ENCODE measurements around the gene CTDP1.

Gene CTDP1

DNA sequence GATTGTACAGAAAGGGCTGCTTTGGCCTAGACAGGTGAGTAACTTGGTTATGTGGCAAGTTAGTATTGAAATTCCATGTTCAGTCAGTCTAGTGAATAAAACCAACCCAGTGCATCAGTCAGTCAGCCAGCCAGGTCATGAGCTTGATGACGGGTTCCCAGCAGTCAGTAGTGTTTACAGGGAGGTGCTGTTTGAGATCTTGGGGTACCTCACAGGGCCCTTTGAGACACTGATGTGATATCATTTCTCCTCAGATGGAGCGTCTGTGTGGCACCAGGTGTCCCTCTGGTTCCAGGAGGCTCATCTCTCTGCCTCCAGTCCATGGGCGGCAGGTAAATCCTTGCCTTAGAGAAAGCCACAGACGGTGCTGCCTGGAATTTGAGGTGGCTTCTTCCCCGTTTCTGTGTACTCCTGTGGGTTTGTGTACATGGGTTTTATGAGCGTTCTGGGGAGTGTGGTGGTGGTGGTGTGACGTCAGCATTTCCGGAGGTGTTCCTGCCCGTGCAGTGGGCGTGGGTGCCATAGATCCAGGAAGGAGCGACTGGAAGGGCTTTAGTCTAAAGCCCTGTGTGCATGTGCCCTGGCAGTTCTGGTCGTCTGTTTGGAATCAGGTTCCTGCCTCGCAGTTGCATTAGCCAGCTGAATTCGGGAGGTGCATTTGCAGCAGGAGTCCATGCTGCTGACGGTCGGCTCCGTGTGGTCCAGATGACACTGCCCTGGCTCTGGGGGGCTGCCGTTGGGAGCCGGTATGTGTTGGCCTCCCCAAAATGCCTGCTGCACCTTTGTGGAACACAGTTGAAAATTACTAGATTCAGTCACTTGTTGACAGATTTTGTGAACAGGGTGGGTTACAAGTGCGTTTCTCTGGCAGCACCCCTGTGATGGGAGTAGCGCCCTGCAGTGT lies 2.1 kb downstream of the CTDP1 start:
- no peak for TF ChIP-seq ZFP3 (CRISPR knock-in tag; IDR thresholded peaks at IDR 0.05)
- no peak for TF ChIP-seq ISL1 (CRISPR knock-in tag; IDR thresholded peaks at IDR 0.05)
- no peak for TF ChIP-seq RARB (CRISPR knock-in tag; IDR thresholded peaks at IDR 0.05)
- TF ChIP-seq OSR1 (CRISPR knock-in tag; IDR thresholded peaks at IDR 0.05) = no peak
- no peak for TF ChIP-seq TCF4 (CRISPR knock-in tag; IDR thresholded peaks at IDR 0.05; ENCODE audit: borderline replicate concordance)
- TF ChIP-seq, protein P1, sequence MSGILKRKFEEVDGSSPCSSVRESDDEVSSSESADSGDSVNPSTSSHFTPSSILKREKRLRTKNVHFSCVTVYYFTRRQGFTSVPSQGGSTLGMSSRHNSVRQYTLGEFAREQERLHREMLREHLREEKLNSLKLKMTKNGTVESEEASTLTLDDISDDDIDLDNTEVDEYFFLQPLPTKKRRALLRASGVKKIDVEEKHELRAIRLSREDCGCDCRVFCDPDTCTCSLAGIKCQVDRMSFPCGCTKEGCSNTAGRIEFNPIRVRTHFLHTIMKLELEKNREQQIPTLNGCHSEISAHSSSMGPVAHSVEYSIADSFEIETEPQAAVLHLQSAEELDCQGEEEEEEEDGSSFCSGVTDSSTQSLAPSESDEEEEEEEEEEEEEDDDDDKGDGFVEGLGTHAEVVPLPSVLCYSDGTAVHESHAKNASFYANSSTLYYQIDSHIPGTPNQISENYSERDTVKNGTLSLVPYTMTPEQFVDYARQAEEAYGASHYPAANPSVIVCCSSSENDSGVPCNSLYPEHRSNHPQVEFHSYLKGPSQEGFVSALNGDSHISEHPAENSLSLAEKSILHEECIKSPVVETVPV (CRISPR knock-in tag; IDR thresholded peaks at IDR 0.05) = no peak
- TF ChIP-seq, protein P2, sequence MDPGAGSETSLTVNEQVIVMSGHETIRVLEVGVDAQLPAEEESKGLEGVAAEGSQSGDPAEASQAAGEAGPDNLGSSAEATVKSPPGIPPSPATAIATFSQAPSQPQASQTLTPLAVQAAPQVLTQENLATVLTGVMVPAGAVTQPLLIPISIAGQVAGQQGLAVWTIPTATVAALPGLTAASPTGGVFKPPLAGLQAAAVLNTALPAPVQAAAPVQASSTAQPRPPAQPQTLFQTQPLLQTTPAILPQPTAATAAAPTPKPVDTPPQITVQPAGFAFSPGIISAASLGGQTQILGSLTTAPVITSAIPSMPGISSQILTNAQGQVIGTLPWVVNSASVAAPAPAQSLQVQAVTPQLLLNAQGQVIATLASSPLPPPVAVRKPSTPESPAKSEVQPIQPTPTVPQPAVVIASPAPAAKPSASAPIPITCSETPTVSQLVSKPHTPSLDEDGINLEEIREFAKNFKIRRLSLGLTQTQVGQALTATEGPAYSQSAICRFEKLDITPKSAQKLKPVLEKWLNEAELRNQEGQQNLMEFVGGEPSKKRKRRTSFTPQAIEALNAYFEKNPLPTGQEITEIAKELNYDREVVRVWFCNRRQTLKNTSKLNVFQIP (CRISPR knock-in tag; IDR thresholded peaks at IDR 0.05; ENCODE audit: borderline replicate concordance, low read depth) = no peak
- no peak for TF ChIP-seq ZNF565 (CRISPR knock-in tag; conservative IDR thresholded peaks at IDR 0.05; ENCODE audit: low read depth)
- TF ChIP-seq BACH2 (CRISPR knock-in tag; IDR thresholded peaks at IDR 0.05; ENCODE audit: borderline replicate concordance) = no peak
- no peak for TF ChIP-seq ARNTL (CRISPR knock-in tag; IDR thresholded peaks at IDR 0.05; ENCODE audit: borderline replicate concordance, low read depth)
- no peak for ATAC-seq

DNA sequence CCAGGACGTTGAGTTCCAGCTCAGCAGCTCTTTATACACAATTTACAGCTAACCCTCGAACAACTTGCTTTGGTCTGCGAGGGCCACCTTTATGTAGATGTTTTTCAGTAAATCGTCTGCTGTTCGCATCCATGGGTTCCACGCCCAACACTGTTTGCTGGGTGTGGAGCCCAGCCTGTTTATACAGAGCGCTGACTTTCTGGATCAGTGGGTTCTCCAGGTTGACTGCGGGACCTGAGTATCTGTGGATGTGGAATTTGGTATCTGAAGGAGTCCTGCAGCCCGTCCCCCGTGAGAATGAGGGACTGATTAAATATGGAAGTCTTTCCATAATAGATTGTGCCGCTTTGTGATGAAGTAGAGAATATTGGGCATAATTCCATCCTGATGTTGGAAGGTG lies 2.9 kb downstream of the CTDP1 start:
- TF ChIP-seq ZFP30 (CRISPR knock-in tag; IDR thresholded peaks at IDR 0.05) (no peak), RARB (CRISPR knock-in tag; IDR thresholded peaks at IDR 0.05) (no peak), ZNF565 (CRISPR knock-in tag; conservative IDR thresholded peaks at IDR 0.05; ENCODE audit: low read depth) (no peak), TOX (CRISPR knock-in tag; IDR thresholded peaks at IDR 0.05; ENCODE audit: borderline replicate concordance) (no peak), ZFP3 (CRISPR knock-in tag; IDR thresholded peaks at IDR 0.05) (no peak), ZNF8 (CRISPR knock-in tag; IDR thresholded peaks at IDR 0.05) (no peak), ISL1 (CRISPR knock-in tag; IDR thresholded peaks at IDR 0.05) (no peak), ZNF70 (CRISPR knock-in tag; IDR thresholded peaks at IDR 0.05) (no peak), ZC3H10 (CRISPR knock-in tag; IDR thresholded peaks at IDR 0.05) (no peak), ESRRG (CRISPR knock-in tag; IDR thresholded peaks at IDR 0.05) (no peak)
- TF ChIP-seq, protein P3, sequence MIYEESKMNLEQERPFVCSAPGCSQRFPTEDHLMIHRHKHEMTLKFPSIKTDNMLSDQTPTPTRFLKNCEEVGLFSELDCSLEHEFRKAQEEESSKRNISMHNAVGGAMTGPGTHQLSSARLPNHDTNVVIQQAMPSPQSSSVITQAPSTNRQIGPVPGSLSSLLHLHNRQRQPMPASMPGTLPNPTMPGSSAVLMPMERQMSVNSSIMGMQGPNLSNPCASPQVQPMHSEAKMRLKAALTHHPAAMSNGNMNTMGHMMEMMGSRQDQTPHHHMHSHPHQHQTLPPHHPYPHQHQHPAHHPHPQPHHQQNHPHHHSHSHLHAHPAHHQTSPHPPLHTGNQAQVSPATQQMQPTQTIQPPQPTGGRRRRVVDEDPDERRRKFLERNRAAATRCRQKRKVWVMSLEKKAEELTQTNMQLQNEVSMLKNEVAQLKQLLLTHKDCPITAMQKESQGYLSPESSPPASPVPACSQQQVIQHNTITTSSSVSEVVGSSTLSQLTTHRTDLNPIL (CRISPR knock-in tag; IDR thresholded peaks at IDR 0.05; ENCODE audit: low read depth) = no peak
- no peak for ATAC-seq

DNA sequence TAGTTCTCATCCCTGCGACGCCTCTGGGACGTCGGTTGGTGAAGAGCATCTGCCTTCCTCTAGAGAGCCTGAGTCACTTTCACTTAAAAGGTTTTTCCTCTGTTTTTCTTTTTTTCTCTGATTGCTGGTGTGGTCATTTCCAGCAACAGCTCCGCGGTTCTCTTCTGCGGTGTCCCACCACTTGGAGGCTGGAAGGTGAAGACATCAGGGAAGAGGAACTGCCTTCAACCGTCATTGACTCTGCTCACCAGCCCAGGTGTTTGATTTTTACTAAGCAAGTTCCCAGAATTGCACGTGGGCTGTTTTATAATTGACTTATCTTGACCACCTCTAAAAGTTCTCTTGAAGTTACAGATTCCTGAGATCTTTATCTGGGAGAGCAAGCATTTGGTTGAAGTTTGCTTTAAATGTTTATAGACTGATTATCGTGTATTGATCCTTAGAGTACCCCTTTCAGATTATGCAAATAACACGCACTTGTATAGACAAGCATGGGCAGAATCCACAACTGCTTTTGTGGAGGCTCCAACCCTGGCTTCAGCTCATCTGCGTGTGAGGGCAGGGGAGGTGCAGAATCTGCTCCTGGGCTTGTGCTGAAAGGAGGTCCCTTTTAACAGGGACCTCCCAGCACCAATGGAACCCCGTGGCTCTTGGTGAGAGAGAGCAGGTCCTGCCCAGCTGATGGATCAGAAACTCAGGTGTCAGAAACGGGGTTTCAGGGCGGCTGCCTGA lies 3.5 kb downstream of the CTDP1 start:
- ATAC-seq = no peak
- TF ChIP-seq ESRRG (CRISPR knock-in tag; IDR thresholded peaks at IDR 0.05) (no peak), GLIS3 (CRISPR knock-in tag; IDR thresholded peaks at IDR 0.05) (no peak), ARNTL (CRISPR knock-in tag; IDR thresholded peaks at IDR 0.05; ENCODE audit: borderline replicate concordance, low read depth) (no peak), ZNF565 (CRISPR knock-in tag; conservative IDR thresholded peaks at IDR 0.05; ENCODE audit: low read depth) (no peak), PPARA (CRISPR knock-in tag; IDR thresholded peaks at IDR 0.05; ENCODE audit: borderline replicate concordance) (no peak)

DNA sequence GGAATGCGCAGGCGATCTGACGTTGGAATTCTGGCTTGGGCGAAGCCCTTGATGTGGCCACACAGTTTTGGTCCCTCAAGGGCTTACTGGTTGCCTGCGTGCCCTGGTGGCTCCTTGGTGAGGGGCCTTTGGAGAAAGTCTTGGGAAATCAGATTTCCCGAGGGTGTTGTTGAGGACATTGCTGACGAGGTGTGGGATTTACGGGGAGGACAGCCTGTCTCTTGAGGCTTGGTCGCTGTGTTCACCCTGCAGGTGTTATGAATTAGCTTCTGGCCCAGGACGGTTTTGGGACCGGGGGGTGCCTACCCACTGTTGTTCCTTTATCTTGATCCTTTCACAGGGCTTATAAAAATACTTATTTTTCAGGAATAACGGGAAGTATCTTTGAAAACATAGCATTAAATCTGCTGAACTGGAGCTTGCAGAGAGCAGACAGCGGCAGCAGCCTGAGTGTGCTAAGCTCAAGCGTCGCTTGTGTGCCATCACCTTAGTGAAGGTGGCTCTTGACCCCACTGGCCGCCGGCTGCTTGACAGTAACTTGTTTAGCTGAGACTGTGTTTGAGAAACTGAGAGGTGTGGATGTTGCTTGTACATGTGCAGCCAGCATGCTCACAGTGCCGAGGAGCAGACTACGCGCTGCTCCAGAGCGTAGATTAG lies 4.2 kb downstream of the CTDP1 start:
- TF ChIP-seq ZC3H10 (CRISPR knock-in tag; IDR thresholded peaks at IDR 0.05) (no peak), OSR1 (CRISPR knock-in tag; IDR thresholded peaks at IDR 0.05) (no peak), BACH2 (CRISPR knock-in tag; IDR thresholded peaks at IDR 0.05; ENCODE audit: borderline replicate concordance) (no peak), TOX (CRISPR knock-in tag; IDR thresholded peaks at IDR 0.05; ENCODE audit: borderline replicate concordance) (no peak), RARB (CRISPR knock-in tag; IDR thresholded peaks at IDR 0.05) (no peak), TCF4 (CRISPR knock-in tag; IDR thresholded peaks at IDR 0.05; ENCODE audit: borderline replicate concordance) (no peak)
- TF ChIP-seq, protein P3 (CRISPR knock-in tag; IDR thresholded peaks at IDR 0.05; ENCODE audit: low read depth) = no peak

More for the DNA sequence above, 4.2 kb downstream of the CTDP1 start:
- no peak for ATAC-seq
